ENCODE data around the gene MTFMT.

GRCh38 chr15:65071381-65071811 lies 42.0 kb upstream of the MTFMT start:
- TF ChIP-seq ZNF565 (CRISPR knock-in tag; conservative IDR thresholded peaks at IDR 0.05; ENCODE audit: low read depth) (no peak), ZFP3 (CRISPR knock-in tag; IDR thresholded peaks at IDR 0.05) (no peak), ZFP30 (CRISPR knock-in tag; IDR thresholded peaks at IDR 0.05) (no peak), TCF4 (CRISPR knock-in tag; IDR thresholded peaks at IDR 0.05; ENCODE audit: borderline replicate concordance) (no peak), PATZ1 (CRISPR knock-in tag; IDR thresholded peaks at IDR 0.05; ENCODE audit: borderline replicate concordance) (no peak), ZC3H10 (CRISPR knock-in tag; IDR thresholded peaks at IDR 0.05) (no peak), ARNTL (CRISPR knock-in tag; IDR thresholded peaks at IDR 0.05; ENCODE audit: borderline replicate concordance, low read depth) (no peak), TSHZ2 (CRISPR knock-in tag; IDR thresholded peaks at IDR 0.05) (no peak), SNAI2 (CRISPR knock-in tag; IDR thresholded peaks at IDR 0.05) (no peak), RARB (CRISPR knock-in tag; IDR thresholded peaks at IDR 0.05) (no peak), OSR1 (CRISPR knock-in tag; IDR thresholded peaks at IDR 0.05) (no peak), GLIS3 (CRISPR knock-in tag; IDR thresholded peaks at IDR 0.05) (no peak), PPARA (CRISPR knock-in tag; IDR thresholded peaks at IDR 0.05; ENCODE audit: borderline replicate concordance) (no peak), TOX (CRISPR knock-in tag; IDR thresholded peaks at IDR 0.05; ENCODE audit: borderline replicate concordance) (no peak)

Data from SK-N-SH treated with all-trans-retinoic acid at 6 μM for 48 hours (cell line).